ENCODE data around the gene GRK7. TPM values are rescaled to one million over a fixed set of nuclear protein-coding genes. Genes with fewer than 3 reads are reported as not detected.

The GRK7 gene
- total and polyA plus RNA-seq, 2 experiments from 2014 or later = 0.07 TPM; not detected in 1

GRCh38 chr3:141812586-141812985, 49.4 kb downstream of the GRK7 start:
- H3K79me2 ChIP-seq = no peaks in the 10 kb centered on the region
- H2AFZ ChIP-seq = no peak overlapping the region
- H3K4me1 ChIP-seq (ENCODE audit: insufficient read depth) = peaks cover 5% of the 10 kb centered on the region
- 68% methylated on average over 4 of the region's 4 CpGs for WGBS (ENCODE audit: low lambda C conversion rate, missing lambda C conversion rate)
- no peaks in the 10 kb centered on the region for H3K36me3 ChIP-seq (replicated peaks; ENCODE audit: insufficient read depth, low read depth)
- no peaks in the 10 kb centered on the region for H3K9me2 ChIP-seq (replicated peaks; ENCODE audit: insufficient read depth)
- no peaks in the 10 kb centered on the region for H3K27me3 ChIP-seq
- peak overlapping the region; percentile 53 for H3K27ac ChIP-seq
- no peak overlapping the region for H3K4me3 ChIP-seq
- no peak for TF ChIP-seq EZH2 (IDR thresholded peaks at IDR 0.05; ENCODE audit: borderline replicate concordance)
- TF ChIP-seq CTCF (IDR thresholded peaks at IDR 0.05; ENCODE audit: poor library complexity) = no peak
- no peak for TF ChIP-seq EZH2phosphoT487 (IDR thresholded peaks at IDR 0.05; ENCODE audit: low read depth, severe bottlenecking, unreplicated experiment)
- H3K9me3 ChIP-seq (ENCODE audit: low read depth) = no peaks in the 10 kb centered on the region
- H3K4me2 ChIP-seq = no peak overlapping the region
- DNase-seq (ENCODE audit: low spot score) = no peak
- no peaks in the 10 kb centered on the region for H4K20me1 ChIP-seq (ENCODE audit: insufficient read depth, poor library complexity, severe bottlenecking)

Small RNAs within 50 kb of the gene (small RNA-seq; reads per million reads assigned to genes)
- not detected for gene AC112771.1

Other genes with a start within 250 kb of the GRK7 start
- gene RNF7, start 25.1 kb upstream of the GRK7 start, total RNA-seq = 176 and 188 TPM in 2 replicates
- 212 and 222 TPM in 2 replicates for gene RNF7, start 25.1 kb upstream of the GRK7 start, polyA plus RNA-seq
- 123 and 350 TPM in 2 replicates for gene ATP1B3, start 113.2 kb downstream of the GRK7 start, total RNA-seq
- 277 and 316 TPM in 2 replicates for gene ATP1B3, start 113.2 kb downstream of the GRK7 start, polyA plus RNA-seq